ENCODE measurements around the gene RNF144B.

- TF ChIP-seq POLR2AphosphoS5 (IDR thresholded peaks at IDR 0.05; ENCODE audit: low read depth, low read length) (no peak), POLR2A (IDR thresholded peaks at IDR 0.05; ENCODE audit: low read depth, low read length) (no peak), TAF1 (IDR thresholded peaks at IDR 0.05; ENCODE audit: borderline replicate concordance, low read depth, low read length) (no peak)
Observed at GRCh38 chr6:18353251-18353650, 33.9 kb upstream of the RNF144B start.

All from GM12892 (cell line).